ENCODE data around the gene INPP5D.

The INPP5D gene

GRCh38 chr2:233241803-233242202, 181.7 kb downstream of the INPP5D start:
- no peaks in the 10 kb centered on the region for H3K4me1 Mint-ChIP-seq
- no peak overlapping the region for H3K27ac Mint-ChIP-seq
- H3K27me3 Mint-ChIP-seq (ENCODE audit: low read depth), result peaks cover 7% of the 10 kb centered on the region
- no peak overlapping the region for H3K4me3 Mint-ChIP-seq
- H3K36me3 Mint-ChIP-seq (ENCODE audit: low read depth), result no peaks in the 10 kb centered on the region
- no peak for TF ChIP-seq CTCF (IDR thresholded peaks at IDR 0.05; ENCODE audit: unreplicated experiment in 3 of 3)
- no peaks in the 10 kb centered on the region for H3K9me3 Mint-ChIP-seq

- no peak overlapping the region for H3K4me3 Mint-ChIP-seq
- no peaks in the 10 kb centered on the region for H3K36me3 Mint-ChIP-seq (ENCODE audit: low read depth)
- H3K4me1 Mint-ChIP-seq, result no peaks in the 10 kb centered on the region
- H3K27ac Mint-ChIP-seq, result no peak overlapping the region
- no peaks in the 10 kb centered on the region for H3K9me3 Mint-ChIP-seq
- H3K27me3 Mint-ChIP-seq (ENCODE audit: low read depth), result peaks cover 5% of the 10 kb centered on the region
- TF ChIP-seq CTCF (IDR thresholded peaks at IDR 0.05; ENCODE audit: unreplicated experiment in 3 of 3), result no peak
Observed at GRCh38 chr2:233242231-233242927, 182.2 kb downstream of the INPP5D start.

- Mint-ChIP-seq H3K4me3 (no peak overlapping the region), H3K27ac (no peak overlapping the region), H3K9me3 (no peaks in the 10 kb centered on the region), H3K27me3 (ENCODE audit: low read depth) (peaks cover 5% of the 10 kb centered on the region), H3K36me3 (ENCODE audit: low read depth) (no peaks in the 10 kb centered on the region), H3K4me1 (no peaks in the 10 kb centered on the region)
- no peak for TF ChIP-seq CTCF (IDR thresholded peaks at IDR 0.05; ENCODE audit: unreplicated experiment in 3 of 3)
Observed at GRCh38 chr2:233243348-233243747, 183.2 kb downstream of the INPP5D start.

GRCh38 chr2:233244818-233245217, 184.7 kb downstream of the INPP5D start:
- no peak for TF ChIP-seq CTCF (IDR thresholded peaks at IDR 0.05; ENCODE audit: unreplicated experiment in 3 of 3)
- H3K27ac Mint-ChIP-seq, result no peak overlapping the region

GRCh38 chr2:233245406-233245805, 185.3 kb downstream of the INPP5D start:
- no peaks in the 10 kb centered on the region for H3K9me3 Mint-ChIP-seq
- no peaks in the 10 kb centered on the region for H3K27me3 Mint-ChIP-seq (ENCODE audit: low read depth)
- no peaks in the 10 kb centered on the region for H3K4me1 Mint-ChIP-seq
- no peak overlapping the region for H3K27ac Mint-ChIP-seq
- no peak overlapping the region for H3K4me3 Mint-ChIP-seq
- no peak for TF ChIP-seq CTCF (IDR thresholded peaks at IDR 0.05; ENCODE audit: unreplicated experiment in 3 of 3)
- no peaks in the 10 kb centered on the region for H3K36me3 Mint-ChIP-seq (ENCODE audit: low read depth)

More at GRCh38 chr2:233244818-233245217, 184.7 kb downstream of the INPP5D start:
- Mint-ChIP-seq H3K4me1 (no peaks in the 10 kb centered on the region), H3K27me3 (ENCODE audit: low read depth) (peaks cover under 1% of the 10 kb centered on the region), H3K36me3 (ENCODE audit: low read depth) (no peaks in the 10 kb centered on the region), H3K4me3 (no peak overlapping the region), H3K9me3 (no peaks in the 10 kb centered on the region)

- Mint-ChIP-seq H3K27ac (no peak overlapping the region), H3K27me3 (ENCODE audit: low read depth) (no peaks in the 10 kb centered on the region), H3K9me3 (no peaks in the 10 kb centered on the region), H3K36me3 (ENCODE audit: low read depth) (no peaks in the 10 kb centered on the region), H3K4me1 (no peaks in the 10 kb centered on the region), H3K4me3 (no peak overlapping the region)
- TF ChIP-seq CTCF (IDR thresholded peaks at IDR 0.05; ENCODE audit: unreplicated experiment in 3 of 3), result no peak
Observed at GRCh38 chr2:233247116-233247515, 187.0 kb downstream of the INPP5D start.
